ENCODE data around the gene SCO1.

The SCO1 gene

GRCh38 chr17:10653987-10654386 lies 43.3 kb downstream of the SCO1 start:
- Mint-ChIP-seq H3K9me3 (no peaks in the 10 kb centered on the region), H3K27ac (no peak overlapping the region), H3K4me3 (no peak overlapping the region), H3K27me3 (no peaks in the 10 kb centered on the region), H3K36me3 (peaks cover 2% of the 10 kb centered on the region), H3K4me1 (peaks cover 4% of the 10 kb centered on the region)
- ATAC-seq (ENCODE audit: low read depth): no peak
- no peak for DNase-seq (ENCODE audit: low spot score in 2 of 2)

DNA sequence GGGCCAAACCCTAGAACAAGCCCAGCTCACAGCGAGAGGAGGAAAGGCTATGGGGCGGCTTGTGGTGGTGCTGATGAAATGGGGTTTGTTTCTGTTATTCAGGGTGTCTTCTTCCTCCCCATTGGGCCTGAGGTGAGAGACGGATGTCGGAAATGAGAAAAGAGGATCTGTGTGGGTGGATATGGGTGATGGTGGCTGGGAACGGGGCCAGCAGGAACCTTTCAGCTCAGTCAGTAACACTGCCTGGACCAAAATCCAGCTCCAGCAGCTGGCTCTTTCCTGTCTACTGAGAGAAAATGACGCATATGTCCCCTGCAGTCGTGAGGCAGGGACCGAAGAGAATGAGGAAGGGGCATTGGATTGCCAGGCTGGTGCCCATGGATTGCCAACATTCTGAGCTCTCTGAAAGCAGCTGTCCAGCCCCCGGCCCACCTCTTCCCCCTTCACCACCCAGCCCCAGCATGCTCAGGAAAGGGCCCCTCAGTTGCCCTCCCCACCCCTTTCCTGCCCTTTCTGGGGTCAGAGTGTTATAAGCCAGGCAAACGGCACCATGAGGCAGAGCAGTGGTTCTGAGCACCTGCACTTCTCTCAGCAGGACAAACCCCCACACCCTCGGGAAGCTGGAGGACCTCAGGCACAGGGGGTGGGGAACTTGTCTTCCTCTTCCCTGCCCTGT lies 44.2 kb downstream of the SCO1 start:
- H3K36me3 Mint-ChIP-seq: no peaks in the 10 kb centered on the region
- H3K27ac Mint-ChIP-seq: peak overlapping the region; percentile 45
- DNase-seq (ENCODE audit: low spot score in 2 of 2) (no peak), ATAC-seq (ENCODE audit: low read depth) (no peak)
- H3K27me3 Mint-ChIP-seq: no peaks in the 10 kb centered on the region
- H3K4me1 Mint-ChIP-seq: peaks cover 4% of the 10 kb centered on the region
- H3K4me3 Mint-ChIP-seq: no peak overlapping the region
- H3K9me3 Mint-ChIP-seq: no peaks in the 10 kb centered on the region

DNA sequence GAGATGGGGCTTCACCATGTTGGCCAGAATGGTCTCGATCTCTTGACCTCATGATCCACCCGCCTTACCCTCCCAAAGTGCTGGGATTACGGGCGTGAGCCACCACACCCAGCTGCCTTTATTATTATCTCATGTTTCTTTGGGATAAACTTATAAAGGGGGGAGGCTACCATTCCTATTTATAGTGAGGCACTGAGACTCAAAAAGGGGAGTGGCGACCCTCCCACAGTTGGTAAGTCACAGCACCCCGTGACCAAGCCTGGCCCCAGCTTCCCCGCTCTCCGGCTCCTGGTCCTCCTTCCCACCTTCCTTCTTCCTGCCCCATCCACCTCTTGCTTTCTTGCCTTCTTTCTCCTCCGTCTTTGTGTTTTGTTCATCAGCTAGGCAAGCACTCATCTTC lies 45.4 kb downstream of the SCO1 start:
- Mint-ChIP-seq H3K27me3 (no peaks in the 10 kb centered on the region), H3K4me3 (no peak overlapping the region), H3K4me1 (peaks cover 4% of the 10 kb centered on the region), H3K36me3 (no peaks in the 10 kb centered on the region), H3K27ac (no peak overlapping the region), H3K9me3 (no peaks in the 10 kb centered on the region)
- no peak for ATAC-seq (ENCODE audit: low read depth)
- DNase-seq (ENCODE audit: low spot score in 2 of 2): no peak

GRCh38 chr17:10649602-10650001 lies 47.7 kb downstream of the SCO1 start:
- H3K9me3 Mint-ChIP-seq: no peaks in the 10 kb centered on the region
- ATAC-seq (ENCODE audit: low read depth) (no peak), DNase-seq (ENCODE audit: low spot score in 2 of 2) (no peak)
- peak overlapping the region; percentile 5 for H3K27ac Mint-ChIP-seq
- H3K27me3 Mint-ChIP-seq: no peaks in the 10 kb centered on the region
- peaks cover 6% of the 10 kb centered on the region for H3K4me1 Mint-ChIP-seq
- H3K36me3 Mint-ChIP-seq: peaks cover 3% of the 10 kb centered on the region
- no peak overlapping the region for H3K4me3 Mint-ChIP-seq

DNA sequence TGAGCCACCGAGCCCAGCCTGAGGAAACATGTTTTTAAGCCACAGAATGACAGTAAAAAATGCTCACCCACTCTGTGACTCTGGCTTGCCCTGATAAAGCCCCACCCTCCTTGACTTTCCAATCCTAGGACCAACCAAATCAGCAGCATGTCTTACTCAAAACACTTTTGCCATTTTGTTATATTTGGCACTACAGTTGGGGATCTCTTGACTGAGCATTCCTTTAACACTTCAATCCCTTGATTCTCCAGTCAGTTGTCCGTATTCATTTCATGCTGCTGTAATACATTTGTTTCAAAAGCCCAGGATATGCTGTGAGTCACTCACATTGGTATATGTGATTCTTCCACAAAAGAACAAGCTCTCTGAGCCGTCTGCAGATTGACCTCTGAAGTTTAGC lies 48.4 kb downstream of the SCO1 start:
- no peak overlapping the region for H3K4me3 Mint-ChIP-seq
- H3K27ac Mint-ChIP-seq: no peak overlapping the region
- DNase-seq (ENCODE audit: low spot score in 2 of 2) (no peak), ATAC-seq (ENCODE audit: low read depth) (no peak)
- peaks cover 7% of the 10 kb centered on the region for H3K36me3 Mint-ChIP-seq
- no peaks in the 10 kb centered on the region for H3K27me3 Mint-ChIP-seq
- no peaks in the 10 kb centered on the region for H3K9me3 Mint-ChIP-seq
- peaks cover 6% of the 10 kb centered on the region for H3K4me1 Mint-ChIP-seq

- H3K4me1 Mint-ChIP-seq: peaks cover 6% of the 10 kb centered on the region
- no peak for ATAC-seq (ENCODE audit: low read depth)
These were observed 49.0 kb downstream of the SCO1 start for GRCh38 chr17:10648381-10648780.

GRCh38 chr17:10646392-10646990 lies 50.8 kb downstream of the SCO1 start:
- Mint-ChIP-seq H3K27me3 (no peaks in the 10 kb centered on the region), H3K9me3 (no peaks in the 10 kb centered on the region), H3K36me3 (peaks cover 11% of the 10 kb centered on the region), H3K27ac (no peak overlapping the region), H3K4me1 (peaks cover 2% of the 10 kb centered on the region), H3K4me3 (no peak overlapping the region)
- DNase-seq (ENCODE audit: low spot score in 2 of 2) (peak; percentile 63 to 73), ATAC-seq (ENCODE audit: low read depth) (peak; percentile 60)

More at GRCh38 chr17:10648381-10648780, 49.0 kb downstream of the SCO1 start:
- peaks cover 7% of the 10 kb centered on the region for H3K36me3 Mint-ChIP-seq
- H3K27me3 Mint-ChIP-seq: no peaks in the 10 kb centered on the region
- no peaks in the 10 kb centered on the region for H3K9me3 Mint-ChIP-seq
- H3K4me3 Mint-ChIP-seq: no peak overlapping the region
- no peak for DNase-seq (ENCODE audit: low spot score in 2 of 2)
- no peak overlapping the region for H3K27ac Mint-ChIP-seq

DNA sequence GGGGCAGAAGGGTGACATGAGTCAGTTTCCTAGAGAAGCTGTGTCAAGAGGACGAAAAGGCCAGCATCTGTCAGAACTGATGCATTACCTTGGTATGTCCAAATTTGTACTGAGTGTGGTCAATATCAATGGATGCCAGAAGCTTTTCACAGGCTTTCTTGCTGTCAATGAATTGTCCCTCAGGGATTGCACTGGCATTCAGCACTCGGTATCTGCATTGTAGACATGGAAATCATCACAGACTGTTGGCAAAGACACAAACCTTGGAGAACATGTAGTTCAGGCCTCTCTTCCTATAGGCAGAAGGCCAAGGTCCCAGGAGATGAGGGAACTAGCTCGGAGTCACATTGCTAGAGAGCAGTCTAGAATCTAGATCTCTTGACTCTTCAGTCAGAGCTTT lies 56.9 kb downstream of the SCO1 start:
- DNase-seq (ENCODE audit: low spot score in 2 of 2) (no peak), ATAC-seq (ENCODE audit: low read depth) (no peak)
- Mint-ChIP-seq H3K27me3 (no peaks in the 10 kb centered on the region), H3K9me3 (no peaks in the 10 kb centered on the region), H3K36me3 (peaks cover 37% of the 10 kb centered on the region), H3K4me3 (no peak overlapping the region), H3K27ac (no peak overlapping the region), H3K4me1 (peaks cover 4% of the 10 kb centered on the region)

DNA sequence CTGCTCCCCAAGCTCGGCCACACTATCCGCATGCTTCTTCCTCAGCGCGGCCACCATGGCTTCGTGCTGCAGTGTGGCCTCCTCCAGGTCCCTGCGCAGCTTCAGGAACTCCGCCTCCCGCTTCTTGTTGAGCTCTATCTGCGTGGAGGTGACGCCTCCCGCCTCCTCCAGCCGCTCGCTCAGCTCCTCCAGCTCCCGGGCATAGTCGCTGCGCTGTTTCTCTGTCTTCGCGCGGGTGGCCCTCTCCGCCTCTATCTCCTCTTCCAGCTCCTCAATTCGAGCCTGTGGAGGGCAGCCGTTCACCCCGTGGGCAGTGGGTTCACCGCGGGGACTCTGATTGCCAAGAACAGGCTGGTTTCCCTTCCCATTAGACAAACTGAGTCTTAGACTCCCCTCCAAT lies 59.2 kb downstream of the SCO1 start:
- Mint-ChIP-seq H3K27me3 (no peaks in the 10 kb centered on the region), H3K4me1 (peaks cover 16% of the 10 kb centered on the region), H3K27ac (no peak overlapping the region), H3K4me3 (no peak overlapping the region), H3K36me3 (peaks cover 33% of the 10 kb centered on the region), H3K9me3 (no peaks in the 10 kb centered on the region)
- DNase-seq (ENCODE audit: low spot score in 2 of 2) (no peak), ATAC-seq (ENCODE audit: low read depth) (no peak)

GRCh38 chr17:10635290-10635689 lies 62.0 kb downstream of the SCO1 start:
- H3K27me3 Mint-ChIP-seq: no peaks in the 10 kb centered on the region
- DNase-seq (ENCODE audit: low spot score in 2 of 2) (no peak), ATAC-seq (ENCODE audit: low read depth) (no peak)
- H3K27ac Mint-ChIP-seq: peak overlapping the region; percentile 78
- H3K36me3 Mint-ChIP-seq: peaks cover 28% of the 10 kb centered on the region
- peaks cover 16% of the 10 kb centered on the region for H3K4me1 Mint-ChIP-seq
- H3K9me3 Mint-ChIP-seq: no peaks in the 10 kb centered on the region
- no peak overlapping the region for H3K4me3 Mint-ChIP-seq

GRCh38 chr17:10633738-10634379 lies 63.5 kb downstream of the SCO1 start:
- Mint-ChIP-seq H3K27ac (peak overlapping the region; percentile 86), H3K4me1 (peaks cover 16% of the 10 kb centered on the region), H3K4me3 (peak overlapping the region; percentile 88), H3K9me3 (no peaks in the 10 kb centered on the region), H3K36me3 (peaks cover 29% of the 10 kb centered on the region), H3K27me3 (no peaks in the 10 kb centered on the region)
- peak in 1 of 2 donors; percentile 32 for DNase-seq (ENCODE audit: low spot score in 2 of 2)
- peak; percentile 97 for ATAC-seq (ENCODE audit: low read depth)

GRCh38 chr17:10631701-10632100 lies 65.6 kb downstream of the SCO1 start:
- H3K27me3 Mint-ChIP-seq: no peaks in the 10 kb centered on the region
- H3K4me1 Mint-ChIP-seq: peaks cover 16% of the 10 kb centered on the region
- ATAC-seq (ENCODE audit: low read depth) (no peak), DNase-seq (ENCODE audit: low spot score in 2 of 2) (no peak)
- H3K4me3 Mint-ChIP-seq: no peak overlapping the region
- peaks cover 18% of the 10 kb centered on the region for H3K36me3 Mint-ChIP-seq
- no peaks in the 10 kb centered on the region for H3K9me3 Mint-ChIP-seq
- no peak overlapping the region for H3K27ac Mint-ChIP-seq

DNA sequence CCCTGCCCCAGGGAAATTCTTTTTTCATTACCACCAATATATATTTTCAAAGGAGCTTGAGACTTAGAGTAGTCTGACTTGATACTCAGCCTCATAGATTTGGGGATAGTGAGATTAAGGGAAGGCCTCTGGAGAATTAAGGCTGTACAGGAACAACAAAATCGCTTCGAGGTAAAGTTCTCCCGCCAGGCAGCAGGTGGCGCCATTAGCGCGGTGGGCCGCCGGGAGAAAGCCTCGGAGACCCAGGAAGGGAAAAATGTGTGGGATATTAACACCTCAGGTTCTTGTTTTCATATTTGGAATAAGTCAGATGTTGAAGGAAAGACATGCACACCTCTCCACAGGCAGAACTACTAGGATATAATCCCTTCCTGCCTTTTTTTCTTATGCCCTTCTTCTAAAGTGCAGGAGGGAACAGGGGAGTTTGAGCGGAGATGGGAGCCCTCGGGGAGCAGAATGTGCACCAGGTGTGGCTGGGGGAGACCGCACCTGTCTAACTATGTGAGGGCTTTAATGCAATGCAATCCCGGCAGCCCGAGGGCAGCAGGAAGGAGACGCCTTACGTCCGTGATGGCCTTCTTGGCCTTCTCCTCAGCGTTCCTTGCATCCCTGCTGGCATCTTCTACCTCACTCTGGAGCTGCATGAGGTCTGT lies 66.2 kb downstream of the SCO1 start:
- Mint-ChIP-seq H3K36me3 (peaks cover 18% of the 10 kb centered on the region), H3K4me1 (peaks cover 16% of the 10 kb centered on the region), H3K27me3 (no peaks in the 10 kb centered on the region), H3K9me3 (no peaks in the 10 kb centered on the region), H3K27ac (no peak overlapping the region), H3K4me3 (no peak overlapping the region)
- DNase-seq (ENCODE audit: low spot score in 2 of 2) (peak; percentile 31 to 46), ATAC-seq (ENCODE audit: low read depth) (no peak)

DNA sequence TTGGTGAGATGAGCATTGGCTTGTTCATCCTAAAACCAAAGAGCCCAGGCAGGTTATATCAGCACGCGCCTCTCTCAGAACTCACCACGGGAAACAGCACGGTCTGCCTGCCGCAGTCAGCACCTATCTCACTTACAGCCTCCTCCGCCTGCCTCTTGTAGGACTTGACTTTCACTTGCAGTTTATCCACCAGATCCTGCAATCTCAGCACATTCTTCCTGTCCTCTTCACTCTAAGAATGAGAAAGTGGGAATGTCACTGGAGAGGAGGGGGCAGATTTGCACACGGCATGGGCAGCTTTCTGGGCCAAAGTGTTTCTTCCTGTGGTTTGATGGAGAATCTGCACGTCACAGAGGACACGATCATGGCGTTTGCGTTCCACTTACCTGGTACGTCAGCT lies 67.6 kb downstream of the SCO1 start:
- no peak for DNase-seq (ENCODE audit: low spot score in 2 of 2)
- Mint-ChIP-seq H3K36me3 (peaks cover 14% of the 10 kb centered on the region), H3K4me1 (peaks cover 10% of the 10 kb centered on the region), H3K9me3 (no peaks in the 10 kb centered on the region), H3K27ac (no peak overlapping the region), H3K27me3 (no peaks in the 10 kb centered on the region), H3K4me3 (no peak overlapping the region)
- no peak for ATAC-seq (ENCODE audit: low read depth)
